Activated T-cell treated with anti-CD3 and anti-CD28 coated beads for 48 hours (primary cell): ENCODE data around the gene TSGA10IP.

Experiments
- DNase-seq: peaks from one replicate; pipeline ENCODE4 v3.0.0-alpha.2; 2020; ENCODE audit warnings: low read depth

Gene TSGA10IP

DNA sequence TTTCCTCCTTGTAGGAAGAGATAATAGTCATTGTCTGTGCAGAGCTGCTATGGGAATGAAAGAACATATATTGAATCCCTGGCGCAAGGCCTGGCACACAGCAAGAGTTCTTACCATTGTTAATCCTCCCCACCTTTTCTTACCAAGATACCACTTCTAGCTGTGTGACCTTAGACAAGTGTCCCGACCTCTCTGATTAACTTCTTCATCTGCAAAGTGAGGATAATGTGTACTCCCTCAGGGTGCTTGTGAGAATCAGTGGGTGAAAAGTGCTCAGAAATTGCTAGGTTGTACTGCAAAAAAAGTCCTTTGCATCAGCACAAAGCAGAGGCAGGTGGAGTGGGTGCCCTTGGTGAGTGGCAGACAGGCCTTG, 62.8 kb downstream of the TSGA10IP start:
- DNase-seq = no peak

GRCh38 chr11:66008468-66009101, 63.3 kb downstream of the TSGA10IP start:
- no peak for DNase-seq
